CD14-positive monocyte (primary cell): ENCODE results near the gene SYTL2. TPM values are rescaled to one million over a fixed set of nuclear protein-coding genes. Genes with fewer than 3 reads are reported as not detected.
"Not testable (repeated sequence)": the region's sequence is repeated elsewhere in the genome, so short reads cannot be mapped to it uniquely, and the experiment has no call there.

Source experiments
- DNase-seq, 3 donors: peaks; one replicate each; pipeline ENCODE4 v3.0.0-alpha.2; 2011 to 2022
- H2AFZ ChIP-seq: 2 replicates; pipeline ENCODE4 v1.6.0; 2012; ENCODE audit warnings: mild to moderate bottlenecking, low read depth, low read length, inconsistent platforms; ENCODE audit not compliant: insufficient read depth, poor library complexity, severe bottlenecking
- H3K27ac ChIP-seq, 2 donors: 1 replicate in 1 of 2; 2 replicates in 1 of 2; pipeline ENCODE4 v1.5.1; 2012 to 2013; ENCODE audit warnings: low read length in 2 of 2, control low read depth in 1 of 2, inconsistent platforms in 1 of 2, low read depth in 1 of 2, mild to moderate bottlenecking in 1 of 2
- H3K27me3 ChIP-seq, 2 donors: one replicate each; pipeline versions ENCODE4 v1.6.0 to v1.6.1; 2011 to 2013; ENCODE audit warnings: low read length in 2 of 2; ENCODE audit not compliant: control insufficient read depth in 2 of 2, insufficient read depth in 2 of 2
- H3K36me3 ChIP-seq, 2 donors: replicated peaks in 1 of 2; 1 replicate in 1 of 2; 2 replicates in 1 of 2; pipeline versions ENCODE4 v1.5.1 to v1.6.1; 2012 to 2013; ENCODE audit warnings: low read length in 2 of 2, control low read depth in 1 of 2, inconsistent platforms in 1 of 2, mild to moderate bottlenecking in 1 of 2; ENCODE audit not compliant: insufficient read depth in 2 of 2, control insufficient read depth in 1 of 2
- H3K4me1 ChIP-seq, 2 donors: 1 replicate in 1 of 2; 2 replicates in 1 of 2; pipeline versions ENCODE4 v1.5.1 to v1.6.1; 2012 to 2013; ENCODE audit warnings: low read length in 2 of 2, control low read depth in 1 of 2, inconsistent platforms in 1 of 2, mild to moderate bottlenecking in 1 of 2, moderate library complexity in 1 of 2; ENCODE audit not compliant: insufficient read depth in 2 of 2, control insufficient read depth in 1 of 2
- H3K4me2 ChIP-seq: replicated peaks from 2 replicates; pipeline ENCODE3; 2012; ENCODE audit warnings: low read length, moderate library complexity, mild to moderate bottlenecking; ENCODE audit not compliant: poor library complexity, severe bottlenecking; ENCODE audit errors: extremely low read depth
- H3K4me3 ChIP-seq, 3 experiments: fragments of 200-600 bp in 1 of 3; sonication (generic) in 1 of 3; replicated peaks in 1 of 3; 1 replicate in 2 of 3; 2 replicates in 1 of 3; pipeline ENCODE4 v1.5.1; 2011 to 2013; ENCODE audit warnings: low read length in 3 of 3, mild to moderate bottlenecking in 3 of 3, control low read depth in 2 of 3, low read depth in 2 of 3, inconsistent platforms in 1 of 3, moderate library complexity in 1 of 3
- H3K79me2 ChIP-seq: 2 replicates; pipeline ENCODE4 v1.6.0; 2012; ENCODE audit warnings: mild to moderate bottlenecking, control low read depth, inconsistent platforms, low read length, moderate library complexity; ENCODE audit not compliant: insufficient read depth
- H3K9ac ChIP-seq: 2 replicates; pipeline ENCODE4 v1.6.0; 2017; ENCODE audit warnings: low read length, mild to moderate bottlenecking; ENCODE audit not compliant: insufficient read depth, poor library complexity, severe bottlenecking
- H3K9me3 ChIP-seq, 2 donors: replicated peaks in 1 of 2; 1 replicate in 1 of 2; 2 replicates in 1 of 2; pipeline versions ENCODE4 v1.5.1 to v1.6.1; 2012 to 2013; ENCODE audit warnings: low read length in 2 of 2, control low read depth in 1 of 2; ENCODE audit not compliant: control insufficient read depth in 1 of 2, insufficient read depth in 1 of 2
- H4K20me1 ChIP-seq: 2 replicates; pipeline ENCODE4 v1.6.0; 2012; ENCODE audit warnings: mild to moderate bottlenecking, low read length, control low read depth, moderate library complexity; ENCODE audit not compliant: insufficient read depth
- H3K27ac Mint-ChIP-seq, 7 donors: one replicate each; pipeline ENCODE4 v1.8.0; 2020; ENCODE audit warnings: mild to moderate bottlenecking in 7 of 7, mixed read lengths in 7 of 7, moderate library complexity in 6 of 7, inconsistent platforms in 2 of 7
- H3K27me3 Mint-ChIP-seq, 3 donors: one replicate each; pipeline ENCODE4 v1.8.0; 2021 to 2022; ENCODE audit warnings: low read depth in 3 of 3, mild to moderate bottlenecking in 3 of 3, mixed read lengths in 3 of 3, moderate library complexity in 3 of 3, inconsistent platforms in 1 of 3
- H3K36me3 Mint-ChIP-seq, 2 donors: one replicate each; pipeline ENCODE4 v1.8.0; 2020; ENCODE audit warnings: mixed read lengths in 2 of 2, inconsistent platforms in 1 of 2, mild to moderate bottlenecking in 1 of 2
- H3K4me1 Mint-ChIP-seq: one replicate; pipeline ENCODE4 v1.8.0; 2020; ENCODE audit warnings: mild to moderate bottlenecking, mixed read lengths
- H3K4me3 Mint-ChIP-seq, 2 donors: one replicate each; pipeline ENCODE4 v1.8.0; 2020; ENCODE audit warnings: mild to moderate bottlenecking in 2 of 2, mixed read lengths in 2 of 2, moderate library complexity in 1 of 2
- H3K9me3 Mint-ChIP-seq, 7 donors: one replicate each; pipeline ENCODE4 v1.8.0; 2020 to 2022; ENCODE audit warnings: mixed read lengths in 7 of 7, mild to moderate bottlenecking in 6 of 7, moderate library complexity in 6 of 7, inconsistent platforms in 2 of 7
- CTCF ChIP-seq: fragments of 200-600 bp; IDR thresholded peaks from one replicate; pipeline ENCODE4 v1.8.0; 2022; ENCODE audit warnings: antibody characterized with exemption, mild to moderate bottlenecking
- WGBS: methylation state at CpG from one replicate; pipeline ENCODE4 v1.1.5; 2013; ENCODE audit warnings: missing lambda C conversion rate; ENCODE audit not compliant: insufficient coverage; 5-methylcytosine and 5-hydroxymethylcytosine counted together
- intact Hi-C, 2 donors: fragments of 100-400 bp; cut with micrococcal nuclease; formaldehyde crosslinking; loops; one replicate each; pipeline versions ENCODE4 v1.15.0 to v1.15.1; 2023
- polyA plus RNA-seq, 3 donors: library from polyadenylated mRNA; depleted of rRNA in 1 of 3; unstranded in 2 of 3; stranded (reverse) in 1 of 3; fragments of 300-500 nt in 2 of 3; fragments of >200 nt in 1 of 3; fragmentation: Illumina TruSeq in 2 of 3; gene quantifications; 1 replicate in 2 of 3; 2 replicates in 1 of 3; pipeline ENCODE4 v1.2.3, GENCODE V29; 2012 to 2021

The SYTL2 gene
- polyA plus RNA-seq, 3 donors = 0.30 to 0.48 (median 0.34) TPM

- H3K9me3 ChIP-seq = no peaks in the 10 kb centered on the region
- Mint-ChIP-seq H3K9me3 (peaks cover 2 to 7% (median 3%) of the 10 kb centered on the region in 7 donors), H3K4me1 (peaks cover 7% of the 10 kb centered on the region), H3K36me3 (peaks cover 2 to 3% of the 10 kb centered on the region in 2 donors), H3K4me3 (peak overlapping the region; percentile 93 to 96), H3K27ac (peak overlapping the region; percentile 77 to 93 (median 87)), H3K27me3 (peaks cover 0 to 3% (median 0%) of the 10 kb centered on the region in 3 donors)
- no peaks in the 10 kb centered on the region for H3K36me3 ChIP-seq
- H4K20me1 ChIP-seq = no peaks in the 10 kb centered on the region
- DNase-seq = peak; percentile 93 to 95 (median 93)
- WGBS = 0% methylated on average over 49 of the region's 62 CpGs
- peak overlapping the region; percentile 61 to 76 for H3K27ac ChIP-seq
- peak; percentile 95 for TF ChIP-seq CTCF
- H3K27me3 ChIP-seq = no peaks in the 10 kb centered on the region
- peak overlapping the region; percentile 46 to 82 (median 52) for H3K4me3 ChIP-seq
- H3K9ac ChIP-seq = peak overlapping the region; percentile 74
- H3K79me2 ChIP-seq = no peaks in the 10 kb centered on the region
- H3K4me2 ChIP-seq = peak overlapping the region; percentile 93
- intact Hi-C loops = loop anchor here (10.0 kb wide), 4 partner anchors 120 to 440 kb away; partner anchors contain the start of gene EED (in 1 of the 2)
- peak overlapping the region; percentile 97 for H2AFZ ChIP-seq
- H3K4me1 ChIP-seq = peaks cover 10 to 15% of the 10 kb centered on the region in 2 donors
Measured at GRCh38 chr11:85854557-85855340, 43.8 kb upstream of the SYTL2 start.

GRCh38 chr11:85854212-85854556, 43.2 kb upstream of the SYTL2 start:
- Mint-ChIP-seq H3K9me3 (peaks cover 2 to 9% (median 3%) of the 10 kb centered on the region in 7 donors), H3K27me3 (peaks cover 0 to 3% (median 0%) of the 10 kb centered on the region in 3 donors), H3K27ac (peak overlapping the region in 6 of 7 donors; percentile 77 to 93 (median 88)), H3K4me3 (peak overlapping the region; percentile 93 to 96), H3K4me1 (peaks cover 7% of the 10 kb centered on the region), H3K36me3 (peaks cover 2 to 3% of the 10 kb centered on the region in 2 donors)
- H3K27ac ChIP-seq = peak overlapping the region in 1 of 2 donors; percentile 76
- intact Hi-C loops = loop anchor here (10.0 kb wide), 4 partner anchors 121 to 441 kb away; partner anchors contain the start of gene EED (in 1 of the 2)
- H3K36me3 ChIP-seq = no peaks in the 10 kb centered on the region
- H4K20me1 ChIP-seq = no peaks in the 10 kb centered on the region
- H3K79me2 ChIP-seq = no peaks in the 10 kb centered on the region
- 0% methylated on average over 2 of the region's 7 CpGs for WGBS
- H3K4me1 ChIP-seq = peaks cover 10 to 15% of the 10 kb centered on the region in 2 donors
- H3K9me3 ChIP-seq = no peaks in the 10 kb centered on the region
- peak overlapping the region; percentile 93 for H3K4me2 ChIP-seq
- H3K27me3 ChIP-seq = no peaks in the 10 kb centered on the region
- no peak for TF ChIP-seq CTCF
- H3K9ac ChIP-seq = peak overlapping the region; percentile 74
- H2AFZ ChIP-seq = peak overlapping the region; percentile 97
- DNase-seq = peak in 2 of 3 donors; percentile 3 to 12
- peak overlapping the region; percentile 46 to 82 (median 52) for H3K4me3 ChIP-seq

GRCh38 chr11:85853541-85853940, 42.6 kb upstream of the SYTL2 start:
- H3K4me1 ChIP-seq = peaks cover 10 to 15% of the 10 kb centered on the region in 2 donors
- peaks cover 2 to 13% (median 3%) of the 10 kb centered on the region in 7 donors for H3K9me3 Mint-ChIP-seq
- not testable (repeated sequence) for H3K36me3 Mint-ChIP-seq, H2AFZ ChIP-seq, H3K36me3 ChIP-seq, H3K4me1 Mint-ChIP-seq, DNase-seq, H3K9ac ChIP-seq, H3K4me2 ChIP-seq, H3K27ac ChIP-seq, H3K27ac Mint-ChIP-seq, H3K4me3 Mint-ChIP-seq, H3K79me2 ChIP-seq, H3K9me3 ChIP-seq, H3K27me3 ChIP-seq, H3K27me3 Mint-ChIP-seq, H3K4me3 ChIP-seq, H4K20me1 ChIP-seq
- intact Hi-C loops = loop anchor here (10.0 kb wide), 4 partner anchors 121 to 441 kb away; partner anchors contain the start of gene EED (in 1 of the 2)
- no CpG with 5 or more reads among the region's 7 CpGs for WGBS
